Measurements from ENCODE around the gene SHD.
A peak's percentile ranks its signal among the peaks of the same experiment; 100 is the strongest.

SHD gene

GRCh38 chr19:4327252-4327876 is 48.3 kb downstream of the SHD start:
- DNase-seq (ENCODE audit: low read depth), result peak; percentile 65

GRCh38 chr19:4327877-4328242 is 48.8 kb downstream of the SHD start:
- no peak for DNase-seq (ENCODE audit: low read depth)

GRCh38 chr19:4328243-4328990 is 49.4 kb downstream of the SHD start:
- peak; percentile 96 for DNase-seq (ENCODE audit: low read depth)

- DNase-seq (ENCODE audit: low read depth), result peak; percentile 29
Observed at GRCh38 chr19:4328991-4329681, 50.1 kb downstream of the SHD start.

GRCh38 chr19:4329858-4330257 is 50.8 kb downstream of the SHD start:
- no peak for DNase-seq (ENCODE audit: low read depth)

GRCh38 chr19:4334929-4335570 is 56.0 kb downstream of the SHD start:
- no peak for DNase-seq (ENCODE audit: low read depth)

GRCh38 chr19:4337906-4338440 is 58.9 kb downstream of the SHD start:
- no peak for DNase-seq (ENCODE audit: low read depth)

- DNase-seq (ENCODE audit: low read depth), result no peak
Observed at GRCh38 chr19:4338441-4339355, 59.6 kb downstream of the SHD start, which contains the start of gene STAP2. Gene STAP2 (minus strand): TSS chr19:4338827. CDS start chr19:4338753, 74 bp downstream.

All from stimulated activated CD8-positive, alpha-beta memory T cell treated with anti-CD3 and anti-CD28 coated beads, Interleukin-7, amount 100 ng/mL, for 24 hours (primary cell).